ENCODE data around the gene DOCK2.

The DOCK2 gene

GRCh38 chr5:170111088-170111785, 474.2 kb downstream of the DOCK2 start:
- no peak for TF ChIP-seq CTCF (IDR thresholded peaks at IDR 0.05; ENCODE audit: low read depth, low read length)
- H3K4me3 ChIP-seq (ENCODE audit: low read depth, low read length), result no peak overlapping the region

- TF ChIP-seq CTCF (IDR thresholded peaks at IDR 0.05; ENCODE audit: low read depth, low read length), result no peak
- H3K4me3 ChIP-seq (ENCODE audit: low read depth, low read length), result no peak overlapping the region
Measured at GRCh38 chr5:170112876-170113521, 475.9 kb downstream of the DOCK2 start.

GRCh38 chr5:170113522-170113900, 476.4 kb downstream of the DOCK2 start:
- no peak overlapping the region for H3K4me3 ChIP-seq (ENCODE audit: low read depth, low read length)
- TF ChIP-seq CTCF (IDR thresholded peaks at IDR 0.05; ENCODE audit: low read depth, low read length), result no peak

- no peak overlapping the region for H3K4me3 ChIP-seq (ENCODE audit: low read depth, low read length)
- TF ChIP-seq CTCF (IDR thresholded peaks at IDR 0.05; ENCODE audit: low read depth, low read length), result no peak
Measured at GRCh38 chr5:170114271-170114670, 477.2 kb downstream of the DOCK2 start.

- H3K4me3 ChIP-seq (ENCODE audit: low read depth, low read length), result no peak overlapping the region
- no peak for TF ChIP-seq CTCF (IDR thresholded peaks at IDR 0.05; ENCODE audit: low read depth, low read length)
Measured at GRCh38 chr5:170115925-170116324, 478.9 kb downstream of the DOCK2 start.

GRCh38 chr5:170117736-170118135, 480.7 kb downstream of the DOCK2 start:
- no peak overlapping the region for H3K4me3 ChIP-seq (ENCODE audit: low read depth, low read length)
- no peak for TF ChIP-seq CTCF (IDR thresholded peaks at IDR 0.05; ENCODE audit: low read depth, low read length)

- no peak for TF ChIP-seq CTCF (IDR thresholded peaks at IDR 0.05; ENCODE audit: low read depth, low read length)
- H3K4me3 ChIP-seq (ENCODE audit: low read depth, low read length), result no peak overlapping the region
Measured at GRCh38 chr5:170120576-170120975, 483.5 kb downstream of the DOCK2 start.
